OCI-LY3 (cell line): ENCODE results near the gene MEIOC.

Source experiments
- CTCF ChIP-seq: fragments of 200-600, 300-600 bp; sonication (generic); IDR thresholded peaks from 2 replicates; pipeline ENCODE4 v1.5.1; 2014; ENCODE audit warnings: antibody characterized with exemption, low read length, low read depth
- EZH2phosphoT487 ChIP-seq: fragments of 200-600 bp; shearing (Covaris generic); IDR thresholded peaks from 2 replicates; pipeline ENCODE4 v1.6.1; 2018; ENCODE audit warnings: antibody characterized with exemption, mixed run types, low read depth

- TF ChIP-seq CTCF: no peak
- TF ChIP-seq EZH2phosphoT487: no peak
These were observed 48.2 kb upstream of the MEIOC start for GRCh38 chr17:44607836-44608690.
